ENCODE data around the gene CCL16. TPM values are rescaled to one million over a fixed set of nuclear protein-coding genes. Genes with fewer than 3 reads are reported as not detected.
A peak's percentile ranks its signal among the peaks of the same experiment; 100 is the strongest.

CCL16 gene
- total RNA-seq, 1 donor from 2014 or later = not detected

- Mint-ChIP-seq H3K4me1 (ENCODE audit: low read depth) (peaks cover 15% of the 10 kb centered on the region), H3K36me3 (ENCODE audit: insufficient read depth) (no peaks in the 10 kb centered on the region), H3K4me3 (ENCODE audit: low read depth) (no peak overlapping the region), H3K27me3 (no peaks in the 10 kb centered on the region), H3K27ac (peak overlapping the region; percentile 51), H3K9me3 (ENCODE audit: low read depth) (no peaks in the 10 kb centered on the region)
- no peak for DNase-seq (ENCODE audit: low spot score, unreplicated experiment)
- TF ChIP-seq, protein P1, sequence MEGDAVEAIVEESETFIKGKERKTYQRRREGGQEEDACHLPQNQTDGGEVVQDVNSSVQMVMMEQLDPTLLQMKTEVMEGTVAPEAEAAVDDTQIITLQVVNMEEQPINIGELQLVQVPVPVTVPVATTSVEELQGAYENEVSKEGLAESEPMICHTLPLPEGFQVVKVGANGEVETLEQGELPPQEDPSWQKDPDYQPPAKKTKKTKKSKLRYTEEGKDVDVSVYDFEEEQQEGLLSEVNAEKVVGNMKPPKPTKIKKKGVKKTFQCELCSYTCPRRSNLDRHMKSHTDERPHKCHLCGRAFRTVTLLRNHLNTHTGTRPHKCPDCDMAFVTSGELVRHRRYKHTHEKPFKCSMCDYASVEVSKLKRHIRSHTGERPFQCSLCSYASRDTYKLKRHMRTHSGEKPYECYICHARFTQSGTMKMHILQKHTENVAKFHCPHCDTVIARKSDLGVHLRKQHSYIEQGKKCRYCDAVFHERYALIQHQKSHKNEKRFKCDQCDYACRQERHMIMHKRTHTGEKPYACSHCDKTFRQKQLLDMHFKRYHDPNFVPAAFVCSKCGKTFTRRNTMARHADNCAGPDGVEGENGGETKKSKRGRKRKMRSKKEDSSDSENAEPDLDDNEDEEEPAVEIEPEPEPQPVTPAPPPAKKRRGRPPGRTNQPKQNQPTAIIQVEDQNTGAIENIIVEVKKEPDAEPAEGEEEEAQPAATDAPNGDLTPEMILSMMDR (IDR thresholded peaks at IDR 0.05; ENCODE audit: unreplicated experiment) = no peak
Observed at GRCh38 chr17:35927714-35928113, 53.6 kb downstream of the CCL16 start.

Other genes with a start within 250 kb of the CCL16 start
- 13.7 and 13.9 TPM in 2 replicates for gene RASL10B, start 249.9 kb downstream of the CCL16 start, total RNA-seq
- gene GAS2L2, start 228.3 kb downstream of the CCL16 start, total RNA-seq = 0.10 and 0.11 TPM in 2 replicates
- gene C17orf50, start 220.6 kb downstream of the CCL16 start, total RNA-seq = not detected in 2 replicates
- gene MMP28, start 185.9 kb downstream of the CCL16 start, total RNA-seq = 0.53 TPM in 1 of 2 replicates, not detected in the other
- gene TAF15, start 172.0 kb downstream of the CCL16 start, total RNA-seq = 282 and 287 TPM in 2 replicates
- not detected in 2 replicates for gene HEATR9, start 112.6 kb downstream of the CCL16 start, total RNA-seq
- not detected in 2 replicates for gene CCL5, start 101.1 kb downstream of the CCL16 start, total RNA-seq
- gene RDM1, start 50.7 kb downstream of the CCL16 start, total RNA-seq = 4.2 and 4.8 TPM in 2 replicates
- gene LYZL6, start 37.8 kb downstream of the CCL16 start, total RNA-seq = not detected in 2 replicates
- gene CCL14, start 5.2 kb upstream of the CCL16 start, total RNA-seq = not detected in 2 replicates
- gene CCL15, start 20.1 kb upstream of the CCL16 start, total RNA-seq = 0.29 TPM in 1 of 2 replicates, not detected in the other
- not detected in 2 replicates for gene CCL23, start 36.5 kb upstream of the CCL16 start, total RNA-seq
- gene CCL18, start 82.8 kb upstream of the CCL16 start, total RNA-seq = not detected in 2 replicates
- not detected in 2 replicates for gene CCL3, start 108.6 kb upstream of the CCL16 start, total RNA-seq
- not detected in 2 replicates for gene CCL4, start 122.3 kb upstream of the CCL16 start, total RNA-seq
- gene TBC1D3B, start 195.1 kb upstream of the CCL16 start, total RNA-seq = 27.1 and 30.1 TPM in 2 replicates
- 0.82 and 1.7 TPM in 2 replicates for gene CCL3L1, start 215.3 kb upstream of the CCL16 start, total RNA-seq
- gene CCL4L2, start 229.6 kb upstream of the CCL16 start, total RNA-seq = not detected in 2 replicates